RWPE1 (cell line): Measurements from ENCODE around the gene HYAL3.
"Not testable (repeated sequence)": the region's sequence is repeated elsewhere in the genome, so short reads cannot be mapped to it uniquely, and the experiment has no call there.

ENCODE experiments used
- CTCF ChIA-PET: fragments of 350-600 bp; sonication (Branson Sonifier 250); formaldehyde crosslinking; extraction: SDS; loops from one replicate; lab custom pipeline; 2021; lab: Yijun Ruan, JAX
- POLR2A ChIA-PET: fragments of 400-600 bp; formaldehyde crosslinking; extraction: SDS; loops from one replicate; lab custom pipeline; 2020; ENCODE audit warnings: antibody characterized with exemption; ENCODE audit not compliant: low non-redundant PET; lab: Yijun Ruan, JAX
- DNase-seq: peaks from one replicate; pipeline ENCODE4 v3.0.0; 2012; ENCODE audit warnings: low spot score
- H3K27ac ChIP-seq: fragments of 450-650 bp; 2 replicates; pipeline ENCODE4 v1.5.1; 2017
- CTCF ChIP-seq: fragments of 450-650 bp; conservative IDR thresholded peaks from 2 replicates; pipeline ENCODE4 v1.5.1; 2017; ENCODE audit warnings: low read depth, mild to moderate bottlenecking

Gene HYAL3

GRCh38 chr3:50249457-50249856 lies 49.7 kb downstream of the HYAL3 start:
- DNase-seq = no peak
- H3K27ac ChIP-seq = peak overlapping the region; percentile 100
- TF ChIP-seq CTCF = no peak
- CTCF ChIA-PET = interaction anchor here (1.1 kb wide), 1 partner anchor 21 kb away, joined by 5 read pairs; no protein-coding TSS in a partner anchor
- POLR2A ChIA-PET = no interaction called here

GRCh38 chr3:50248387-50248786 lies 50.8 kb downstream of the HYAL3 start:
- no peak for DNase-seq
- POLR2A ChIA-PET = no interaction called here
- TF ChIP-seq CTCF = no peak
- CTCF ChIA-PET = no interaction called here
- H3K27ac ChIP-seq = peak overlapping the region; percentile 100

GRCh38 chr3:50246517-50246954 lies 52.7 kb downstream of the HYAL3 start:
- peak; percentile 68 for TF ChIP-seq CTCF
- peak; percentile 83 for DNase-seq
- ChIA-PET POLR2A (no interaction called here), CTCF (interaction anchor here (0.5 to 1.1 kb wide), 9 partner anchors 9 to 82 kb away, joined by 3 to 12 read pairs (median 3); partner anchors contain the start of genes GNAI2 and SEMA3B)
- peak overlapping the region; percentile 100 for H3K27ac ChIP-seq

- POLR2A ChIA-PET = no interaction called here
- CTCF ChIA-PET = interaction anchor here (0.5 to 1.1 kb wide), 9 partner anchors 8 to 82 kb away, joined by 3 to 12 read pairs (median 3); partner anchors contain the start of genes GNAI2 and SEMA3B
- peak; percentile 96 for TF ChIP-seq CTCF
- peak; percentile 69 for DNase-seq
- H3K27ac ChIP-seq = peak overlapping the region; percentile 100
Observed at GRCh38 chr3:50245831-50246516, 53.2 kb downstream of the HYAL3 start.

GRCh38 chr3:50245251-50245745 lies 53.9 kb downstream of the HYAL3 start:
- ChIA-PET CTCF (no interaction called here), POLR2A (no interaction called here)
- no peak for TF ChIP-seq CTCF
- no peak for DNase-seq
- H3K27ac ChIP-seq = peak overlapping the region; percentile 100

GRCh38 chr3:50244813-50245212 lies 54.4 kb downstream of the HYAL3 start:
- CTCF ChIA-PET, DNase-seq: not testable (repeated sequence)
- POLR2A ChIA-PET = interaction anchor here (0.6 kb wide), 1 partner anchor 770 kb away, joined by 5 read pairs; no protein-coding TSS in a partner anchor
- H3K27ac ChIP-seq = peak overlapping the region; percentile 100

GRCh38 chr3:50243543-50243895 lies 55.7 kb downstream of the HYAL3 start:
- no peak for DNase-seq
- ChIA-PET CTCF (interaction anchor here (0.6 to 1.1 kb wide), 2 partner anchors 17 to 28 kb away, joined by 4 to 5 read pairs; no protein-coding TSS in a partner anchor), POLR2A (no interaction called here)
- peak overlapping the region; percentile 100 for H3K27ac ChIP-seq
- TF ChIP-seq CTCF = no peak
